NT2/D1 (cell line): ENCODE data around the gene GPT2.

Source experiments
- SUZ12 ChIP-seq: IDR thresholded peaks from 2 replicates; pipeline ENCODE4 v1.6.1; 2011; ENCODE audit not compliant: insufficient read length, insufficient read depth; ENCODE audit errors: extremely low read depth
- ZNF274 ChIP-seq: IDR thresholded peaks from 2 replicates; pipeline ENCODE4 v1.6.1; 2011; ENCODE audit warnings: mild to moderate bottlenecking, low read depth, low read length

DNA sequence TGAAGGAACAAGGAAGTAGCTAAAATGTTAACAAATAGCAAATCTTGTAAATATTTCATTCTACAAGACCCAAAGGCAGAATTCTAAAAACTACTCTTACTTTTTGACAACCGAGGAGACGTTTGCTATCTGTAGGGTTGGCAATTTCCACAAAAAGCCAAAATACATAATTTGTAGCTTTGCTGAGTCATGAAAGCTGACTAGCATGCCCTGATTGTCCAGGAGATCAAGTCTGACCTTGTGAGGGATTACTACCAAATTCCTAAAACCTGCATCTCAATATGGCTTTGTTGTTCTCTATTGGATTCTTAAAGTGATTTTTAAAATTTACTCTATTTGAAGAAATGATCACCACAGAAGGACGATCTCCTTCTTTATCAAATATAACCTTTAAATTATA, 78.5 kb downstream of the GPT2 start:
- TF ChIP-seq SUZ12 (no peak), ZNF274 (no peak)
